CD14-positive monocyte (primary cell): ENCODE data around the gene UNG. TPM values are rescaled to one million over a fixed set of nuclear protein-coding genes. Genes with fewer than 3 reads are reported as not detected.

ENCODE experiments used
- DNase-seq, 3 donors: peaks; one replicate each; pipeline ENCODE4 v3.0.0-alpha.2; 2011 to 2022
- H2AFZ ChIP-seq: 2 replicates; pipeline ENCODE4 v1.6.0; 2012; ENCODE audit warnings: mild to moderate bottlenecking, low read depth, low read length, inconsistent platforms; ENCODE audit not compliant: insufficient read depth, poor library complexity, severe bottlenecking
- H3K27ac ChIP-seq, 2 donors: 1 replicate in 1 of 2; 2 replicates in 1 of 2; pipeline ENCODE4 v1.5.1; 2012 to 2013; ENCODE audit warnings: low read length in 2 of 2, control low read depth in 1 of 2, inconsistent platforms in 1 of 2, low read depth in 1 of 2, mild to moderate bottlenecking in 1 of 2
- H3K27me3 ChIP-seq, 2 donors: one replicate each; pipeline versions ENCODE4 v1.6.0 to v1.6.1; 2011 to 2013; ENCODE audit warnings: low read length in 2 of 2; ENCODE audit not compliant: control insufficient read depth in 2 of 2, insufficient read depth in 2 of 2
- H3K36me3 ChIP-seq, 2 donors: replicated peaks in 1 of 2; 1 replicate in 1 of 2; 2 replicates in 1 of 2; pipeline versions ENCODE4 v1.5.1 to v1.6.1; 2012 to 2013; ENCODE audit warnings: low read length in 2 of 2, control low read depth in 1 of 2, inconsistent platforms in 1 of 2, mild to moderate bottlenecking in 1 of 2; ENCODE audit not compliant: insufficient read depth in 2 of 2, control insufficient read depth in 1 of 2
- H3K4me1 ChIP-seq, 2 donors: 1 replicate in 1 of 2; 2 replicates in 1 of 2; pipeline versions ENCODE4 v1.5.1 to v1.6.1; 2012 to 2013; ENCODE audit warnings: low read length in 2 of 2, control low read depth in 1 of 2, inconsistent platforms in 1 of 2, mild to moderate bottlenecking in 1 of 2, moderate library complexity in 1 of 2; ENCODE audit not compliant: insufficient read depth in 2 of 2, control insufficient read depth in 1 of 2
- H3K4me2 ChIP-seq: replicated peaks from 2 replicates; pipeline ENCODE3; 2012; ENCODE audit warnings: low read length, moderate library complexity, mild to moderate bottlenecking; ENCODE audit not compliant: poor library complexity, severe bottlenecking; ENCODE audit errors: extremely low read depth
- H3K4me3 ChIP-seq, 3 experiments: fragments of 200-600 bp in 1 of 3; sonication (generic) in 1 of 3; replicated peaks in 1 of 3; 1 replicate in 2 of 3; 2 replicates in 1 of 3; pipeline ENCODE4 v1.5.1; 2011 to 2013; ENCODE audit warnings: low read length in 3 of 3, mild to moderate bottlenecking in 3 of 3, control low read depth in 2 of 3, low read depth in 2 of 3, inconsistent platforms in 1 of 3, moderate library complexity in 1 of 3
- H3K79me2 ChIP-seq: 2 replicates; pipeline ENCODE4 v1.6.0; 2012; ENCODE audit warnings: mild to moderate bottlenecking, control low read depth, inconsistent platforms, low read length, moderate library complexity; ENCODE audit not compliant: insufficient read depth
- H3K9ac ChIP-seq: 2 replicates; pipeline ENCODE4 v1.6.0; 2017; ENCODE audit warnings: low read length, mild to moderate bottlenecking; ENCODE audit not compliant: insufficient read depth, poor library complexity, severe bottlenecking
- H3K9me3 ChIP-seq, 2 donors: replicated peaks in 1 of 2; 1 replicate in 1 of 2; 2 replicates in 1 of 2; pipeline versions ENCODE4 v1.5.1 to v1.6.1; 2012 to 2013; ENCODE audit warnings: low read length in 2 of 2, control low read depth in 1 of 2; ENCODE audit not compliant: control insufficient read depth in 1 of 2, insufficient read depth in 1 of 2
- H4K20me1 ChIP-seq: 2 replicates; pipeline ENCODE4 v1.6.0; 2012; ENCODE audit warnings: mild to moderate bottlenecking, low read length, control low read depth, moderate library complexity; ENCODE audit not compliant: insufficient read depth
- H3K27ac Mint-ChIP-seq, 7 donors: one replicate each; pipeline ENCODE4 v1.8.0; 2020; ENCODE audit warnings: mild to moderate bottlenecking in 7 of 7, mixed read lengths in 7 of 7, moderate library complexity in 6 of 7, inconsistent platforms in 2 of 7
- H3K27me3 Mint-ChIP-seq, 3 donors: one replicate each; pipeline ENCODE4 v1.8.0; 2021 to 2022; ENCODE audit warnings: low read depth in 3 of 3, mild to moderate bottlenecking in 3 of 3, mixed read lengths in 3 of 3, moderate library complexity in 3 of 3, inconsistent platforms in 1 of 3
- H3K36me3 Mint-ChIP-seq, 2 donors: one replicate each; pipeline ENCODE4 v1.8.0; 2020; ENCODE audit warnings: mixed read lengths in 2 of 2, inconsistent platforms in 1 of 2, mild to moderate bottlenecking in 1 of 2
- H3K4me1 Mint-ChIP-seq: one replicate; pipeline ENCODE4 v1.8.0; 2020; ENCODE audit warnings: mild to moderate bottlenecking, mixed read lengths
- H3K4me3 Mint-ChIP-seq, 2 donors: one replicate each; pipeline ENCODE4 v1.8.0; 2020; ENCODE audit warnings: mild to moderate bottlenecking in 2 of 2, mixed read lengths in 2 of 2, moderate library complexity in 1 of 2
- H3K9me3 Mint-ChIP-seq, 7 donors: one replicate each; pipeline ENCODE4 v1.8.0; 2020 to 2022; ENCODE audit warnings: mixed read lengths in 7 of 7, mild to moderate bottlenecking in 6 of 7, moderate library complexity in 6 of 7, inconsistent platforms in 2 of 7
- WGBS: methylation state at CpG from one replicate; pipeline ENCODE4 v1.1.5; 2013; ENCODE audit warnings: missing lambda C conversion rate; ENCODE audit not compliant: insufficient coverage; 5-methylcytosine and 5-hydroxymethylcytosine counted together
- intact Hi-C, 2 donors: fragments of 100-400 bp; cut with micrococcal nuclease; formaldehyde crosslinking; loops; one replicate each; pipeline versions ENCODE4 v1.15.0 to v1.15.1; 2023
- polyA plus RNA-seq, 3 donors: library from polyadenylated mRNA; depleted of rRNA in 1 of 3; unstranded in 2 of 3; stranded (reverse) in 1 of 3; fragments of 300-500 nt in 2 of 3; fragments of >200 nt in 1 of 3; fragmentation: Illumina TruSeq in 2 of 3; gene quantifications; 1 replicate in 2 of 3; 2 replicates in 1 of 3; pipeline ENCODE4 v1.2.3, GENCODE V29; 2012 to 2021
- TF ChIP-seq, protein P1 (sequence below): fragments of 200-600 bp; IDR thresholded peaks from one replicate; pipeline ENCODE4 v1.8.0; 2022; ENCODE audit warnings: antibody characterized with exemption, mild to moderate bottlenecking

UNG gene
- polyA plus RNA-seq, 3 donors, result 1.1 to 2.1 (median 2.0) TPM

GRCh38 chr12:109156036-109156435 is 58.6 kb downstream of the UNG start:
- Histone ChIP-seq H3K27ac (no peak overlapping the region), H3K36me3 (no peaks in the 10 kb centered on the region), H3K79me2 (peaks cover 4% of the 10 kb centered on the region), H4K20me1 (no peaks in the 10 kb centered on the region), H3K9me3 (no peaks in the 10 kb centered on the region), H3K9ac (no peak overlapping the region), H3K4me2 (no peak overlapping the region), H2AFZ (no peak overlapping the region), H3K4me3 (no peak overlapping the region), H3K27me3 (peaks cover 0 to 4% of the 10 kb centered on the region in 2 donors), H3K4me1 (peaks cover 17 to 19% of the 10 kb centered on the region in 2 donors)
- Mint-ChIP-seq H3K27ac (peak overlapping the region in 1 of 7 donors; percentile 19), H3K4me3 (no peak overlapping the region), H3K27me3 (peaks cover 7 to 11% (median 8%) of the 10 kb centered on the region in 3 donors), H3K4me1 (peaks cover 27% of the 10 kb centered on the region), H3K36me3 (no peaks in the 10 kb centered on the region), H3K9me3 (no peaks in the 10 kb centered on the region)
- TF ChIP-seq, protein P1, sequence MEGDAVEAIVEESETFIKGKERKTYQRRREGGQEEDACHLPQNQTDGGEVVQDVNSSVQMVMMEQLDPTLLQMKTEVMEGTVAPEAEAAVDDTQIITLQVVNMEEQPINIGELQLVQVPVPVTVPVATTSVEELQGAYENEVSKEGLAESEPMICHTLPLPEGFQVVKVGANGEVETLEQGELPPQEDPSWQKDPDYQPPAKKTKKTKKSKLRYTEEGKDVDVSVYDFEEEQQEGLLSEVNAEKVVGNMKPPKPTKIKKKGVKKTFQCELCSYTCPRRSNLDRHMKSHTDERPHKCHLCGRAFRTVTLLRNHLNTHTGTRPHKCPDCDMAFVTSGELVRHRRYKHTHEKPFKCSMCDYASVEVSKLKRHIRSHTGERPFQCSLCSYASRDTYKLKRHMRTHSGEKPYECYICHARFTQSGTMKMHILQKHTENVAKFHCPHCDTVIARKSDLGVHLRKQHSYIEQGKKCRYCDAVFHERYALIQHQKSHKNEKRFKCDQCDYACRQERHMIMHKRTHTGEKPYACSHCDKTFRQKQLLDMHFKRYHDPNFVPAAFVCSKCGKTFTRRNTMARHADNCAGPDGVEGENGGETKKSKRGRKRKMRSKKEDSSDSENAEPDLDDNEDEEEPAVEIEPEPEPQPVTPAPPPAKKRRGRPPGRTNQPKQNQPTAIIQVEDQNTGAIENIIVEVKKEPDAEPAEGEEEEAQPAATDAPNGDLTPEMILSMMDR, result no peak
- 100% methylated on average over 3 of the region's 5 CpGs for WGBS
- DNase-seq, result no peak
- intact Hi-C loops, result no loop called here

DNA sequence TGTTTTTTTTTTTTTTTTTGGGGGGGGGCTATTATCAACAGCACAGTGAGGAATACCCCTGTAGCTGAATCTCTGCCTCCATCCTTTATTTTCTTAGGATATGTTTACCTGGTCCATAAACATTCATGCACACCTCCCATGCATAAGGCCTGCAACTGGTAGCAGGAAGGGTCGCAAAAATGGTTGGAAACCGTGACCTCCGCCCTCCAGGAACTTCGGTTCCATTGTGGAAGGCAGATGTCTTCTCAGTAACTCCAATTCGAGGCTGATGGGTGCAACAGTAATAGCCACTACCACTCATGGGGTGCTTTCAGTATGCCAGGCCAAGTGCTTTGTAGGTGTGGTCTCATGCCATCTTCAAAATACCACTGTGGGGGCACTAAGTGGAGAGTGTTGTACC is 59.2 kb downstream of the UNG start:
- no peak overlapping the region for H3K27ac ChIP-seq
- no peak overlapping the region for H2AFZ ChIP-seq
- intact Hi-C loops, result no loop called here
- no peaks in the 10 kb centered on the region for H4K20me1 ChIP-seq
- peaks cover 0 to 4% of the 10 kb centered on the region in 2 donors for H3K27me3 ChIP-seq
- TF ChIP-seq, protein P1, result no peak
- H3K4me3 ChIP-seq, result no peak overlapping the region
- WGBS, result no CpG with 5 or more reads among the region's 5 CpGs
- Mint-ChIP-seq H3K9me3 (no peaks in the 10 kb centered on the region), H3K36me3 (no peaks in the 10 kb centered on the region), H3K4me3 (no peak overlapping the region), H3K27me3 (peaks cover 7 to 10% (median 8%) of the 10 kb centered on the region in 3 donors), H3K4me1 (peaks cover 27% of the 10 kb centered on the region), H3K27ac (no peak overlapping the region)
- H3K9me3 ChIP-seq, result no peaks in the 10 kb centered on the region
- H3K36me3 ChIP-seq, result no peaks in the 10 kb centered on the region
- no peak overlapping the region for H3K9ac ChIP-seq
- H3K4me2 ChIP-seq, result no peak overlapping the region
- peaks cover 4% of the 10 kb centered on the region for H3K79me2 ChIP-seq
- no peak for DNase-seq
- H3K4me1 ChIP-seq, result peaks cover 17 to 19% of the 10 kb centered on the region in 2 donors
